A204.1 (cell line): ENCODE results near the gene KERA.
"Not testable (repeated sequence)": the region's sequence is repeated elsewhere in the genome, so short reads cannot be mapped to it uniquely, and the experiment has no call there.

ENCODE experiments used
- FAIRE-seq: peaks from 2 replicates; lab custom pipeline; 2012; peaks lifted over from hg19 to GRCh38; lab: Jason Lieb, UNC

Gene KERA

GRCh38 chr12:91057368-91058165 is at the start of gene KERA:
Gene KERA (minus strand): TSS chr12:91058024. CDS start chr12:91056281, 1,743 bp downstream.
- FAIRE-seq, result no peak

GRCh38 chr12:91106283-91106682 is 48.5 kb upstream of the KERA start:
- no peak for FAIRE-seq

DNA sequence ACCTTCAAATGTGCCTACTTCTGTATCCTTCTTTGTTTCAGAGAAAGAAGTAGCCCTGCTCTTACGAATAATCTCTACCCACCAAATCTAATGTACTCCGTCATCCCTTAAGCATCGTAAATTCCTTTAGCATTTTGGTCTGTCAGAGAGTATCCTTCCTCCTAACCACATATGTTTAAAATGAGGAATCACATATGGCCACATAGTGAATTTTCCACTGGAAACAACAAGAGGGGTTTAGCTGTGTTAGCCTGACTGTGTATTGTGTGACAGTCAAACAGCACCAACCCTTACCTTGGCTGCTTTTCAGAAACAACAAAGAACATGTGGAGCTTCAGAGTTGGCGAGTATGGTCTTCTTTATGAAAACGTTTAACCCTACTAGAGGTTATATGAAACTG is 48.0 kb upstream of the KERA start:
- no peak for FAIRE-seq

DNA sequence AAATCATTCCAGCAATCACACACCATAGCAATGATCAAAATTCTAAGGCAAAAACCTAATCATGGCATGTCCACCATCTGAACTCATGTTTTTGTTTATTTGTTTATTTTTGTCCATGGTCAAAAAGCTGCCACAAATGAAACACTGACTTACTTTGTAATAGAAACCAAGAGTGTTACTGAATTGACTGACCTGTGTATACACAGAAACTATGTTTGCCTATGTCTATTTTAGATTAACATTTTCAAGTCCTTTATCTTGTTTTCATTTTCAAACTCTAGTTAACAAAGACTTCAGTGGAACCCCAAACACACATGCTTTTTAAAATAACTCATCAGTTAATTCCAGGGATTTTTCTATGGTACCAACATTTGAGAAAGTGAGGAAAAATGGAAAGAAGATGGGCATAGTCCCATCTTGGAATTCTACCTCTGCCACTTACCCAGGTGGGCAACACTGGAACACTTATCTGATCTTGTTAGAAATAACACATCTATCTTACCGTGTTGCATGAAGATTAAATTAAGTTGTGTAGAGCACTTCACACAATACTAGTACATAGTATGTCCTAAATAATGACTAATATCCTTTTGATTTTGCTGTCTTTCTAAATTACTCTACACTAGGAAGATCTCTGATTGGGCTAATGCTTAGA is 47.1 kb upstream of the KERA start:
- FAIRE-seq, result no peak

- no peak for FAIRE-seq
Observed at GRCh38 chr12:91103624-91104023, 45.8 kb upstream of the KERA start.

GRCh38 chr12:91103101-91103500 is 45.3 kb upstream of the KERA start:
- no peak for FAIRE-seq

GRCh38 chr12:91100906-91101305 is 43.1 kb upstream of the KERA start:
- FAIRE-seq, result no peak

GRCh38 chr12:91099836-91100235 is 42.0 kb upstream of the KERA start:
- FAIRE-seq, result no peak

- FAIRE-seq, result no peak
Observed at GRCh38 chr12:91099341-91099740, 41.5 kb upstream of the KERA start.

DNA sequence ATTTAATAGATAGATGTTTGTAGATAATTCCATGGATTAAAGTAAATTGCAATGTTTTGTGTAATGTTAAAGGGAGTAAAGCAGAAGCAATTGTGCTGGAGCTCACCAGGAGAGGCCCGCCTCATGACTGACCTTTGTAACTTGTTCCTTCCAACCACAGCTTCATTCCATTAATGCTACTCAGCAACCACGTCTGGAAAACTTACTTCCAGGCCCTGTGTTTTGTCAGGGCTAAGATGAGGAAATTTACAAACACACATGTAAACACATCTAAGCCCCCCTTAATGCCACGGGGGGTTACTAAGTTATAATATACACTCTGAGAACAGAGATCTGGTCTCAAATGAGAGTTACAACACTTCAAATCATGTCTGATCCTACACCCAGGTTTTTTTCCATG is 41.1 kb upstream of the KERA start:
- FAIRE-seq, result no peak

- FAIRE-seq, result no peak
Observed at GRCh38 chr12:91098461-91098860, 40.6 kb upstream of the KERA start.

DNA sequence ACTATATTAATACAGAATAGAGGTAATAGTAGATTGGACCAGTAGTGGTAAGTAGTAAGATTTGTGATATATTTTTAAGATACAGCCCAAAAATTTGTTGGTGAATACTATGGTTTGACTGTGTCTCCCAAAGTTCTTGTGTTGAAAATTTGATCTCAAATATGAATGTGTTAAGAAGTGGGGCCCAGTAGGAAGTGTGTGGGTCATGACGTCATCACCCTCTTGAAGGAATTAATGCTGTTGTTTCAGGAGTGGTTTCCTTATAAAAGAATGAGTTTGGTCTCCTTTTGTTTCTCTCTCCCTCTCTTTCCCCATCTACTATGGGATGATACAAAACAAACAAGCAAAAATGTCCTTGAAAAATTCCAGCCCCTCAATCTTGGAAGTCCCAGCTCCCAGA is 37.1 kb upstream of the KERA start:
- FAIRE-seq, result no peak

- FAIRE-seq, result no peak
Observed at GRCh38 chr12:91094032-91094662, 36.3 kb upstream of the KERA start.

GRCh38 chr12:91093341-91093740 is 35.5 kb upstream of the KERA start:
- no peak for FAIRE-seq

- no peak for FAIRE-seq
Observed at GRCh38 chr12:91091916-91092715, 34.3 kb upstream of the KERA start.

DNA sequence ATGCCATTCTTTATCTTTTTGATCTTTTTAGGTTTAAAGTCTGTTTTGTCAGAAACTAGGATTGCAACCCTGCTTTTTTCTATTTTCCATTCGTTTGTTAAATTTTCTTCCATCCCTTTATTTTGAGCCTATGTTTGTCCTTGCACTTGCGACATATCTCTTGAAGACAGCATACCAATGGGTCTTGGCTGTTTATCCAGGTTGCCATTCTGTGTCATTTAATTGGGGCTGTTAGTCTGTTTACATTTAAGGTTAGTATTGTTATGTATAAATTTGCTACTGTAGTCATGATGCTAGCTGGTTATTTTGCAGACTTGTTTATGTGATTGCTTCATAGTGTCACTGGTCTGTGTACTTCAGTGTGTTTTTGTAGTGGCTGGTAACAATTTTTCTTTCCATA is 32.1 kb upstream of the KERA start:
- FAIRE-seq, result not testable (repeated sequence)

DNA sequence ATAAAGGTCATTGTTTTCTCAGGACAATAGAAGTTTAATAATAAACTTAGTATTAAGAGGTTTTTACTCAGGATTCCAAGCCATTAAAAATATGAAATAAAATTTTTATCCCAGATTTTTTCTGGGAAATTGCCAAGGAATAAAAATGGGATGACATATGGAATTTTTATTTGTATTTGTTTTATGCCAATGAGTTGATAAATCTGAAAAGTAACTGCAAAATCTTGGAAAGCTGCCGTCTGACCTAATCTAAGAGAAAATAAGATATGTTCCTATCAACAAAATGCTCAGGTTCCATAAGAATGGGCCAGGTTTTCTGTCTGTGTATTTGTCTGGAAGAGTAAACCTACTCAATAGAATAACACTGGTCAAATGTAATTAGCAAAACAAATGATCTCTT is 22.2 kb upstream of the KERA start:
- FAIRE-seq, result no peak

GRCh38 chr12:91078501-91078900 is 20.7 kb upstream of the KERA start:
- FAIRE-seq, result no peak

DNA sequence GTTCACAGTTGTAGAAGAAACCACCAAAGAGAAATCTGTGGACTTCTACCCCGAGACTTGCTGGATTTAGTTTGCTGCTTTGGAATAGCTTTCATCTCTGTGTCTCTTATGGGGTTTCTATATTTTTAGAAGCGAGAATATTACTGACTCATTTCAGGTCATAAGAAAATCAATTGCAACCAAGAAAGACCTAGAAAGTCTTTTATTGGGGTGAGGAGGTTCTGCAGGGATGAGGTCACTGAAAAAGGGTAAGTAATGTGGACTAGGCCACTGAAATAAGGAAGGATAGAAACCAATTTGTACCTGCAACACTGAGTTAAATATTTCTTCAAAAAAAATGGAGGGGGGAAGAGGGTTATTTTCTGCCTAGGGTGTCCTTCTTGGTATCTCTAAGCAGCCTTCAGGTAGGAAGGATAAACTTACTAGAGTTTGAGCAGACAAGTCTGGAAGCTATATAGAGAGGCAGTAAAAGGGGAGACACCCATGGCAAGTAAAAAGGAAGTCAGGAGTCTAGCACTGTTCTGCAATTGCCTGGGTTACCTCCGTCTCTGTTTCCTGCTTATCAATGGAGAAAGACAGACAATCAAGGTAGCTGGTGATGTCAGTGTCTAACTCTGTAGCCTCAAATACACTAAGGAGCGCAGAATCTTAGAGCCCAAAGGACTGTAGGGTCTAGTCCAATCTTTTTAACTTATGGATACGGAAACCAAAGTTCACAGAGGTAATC is 19.6 kb upstream of the KERA start:
- FAIRE-seq, result no peak

- FAIRE-seq, result no peak
Observed at GRCh38 chr12:91074851-91075250, 17.0 kb upstream of the KERA start.

DNA sequence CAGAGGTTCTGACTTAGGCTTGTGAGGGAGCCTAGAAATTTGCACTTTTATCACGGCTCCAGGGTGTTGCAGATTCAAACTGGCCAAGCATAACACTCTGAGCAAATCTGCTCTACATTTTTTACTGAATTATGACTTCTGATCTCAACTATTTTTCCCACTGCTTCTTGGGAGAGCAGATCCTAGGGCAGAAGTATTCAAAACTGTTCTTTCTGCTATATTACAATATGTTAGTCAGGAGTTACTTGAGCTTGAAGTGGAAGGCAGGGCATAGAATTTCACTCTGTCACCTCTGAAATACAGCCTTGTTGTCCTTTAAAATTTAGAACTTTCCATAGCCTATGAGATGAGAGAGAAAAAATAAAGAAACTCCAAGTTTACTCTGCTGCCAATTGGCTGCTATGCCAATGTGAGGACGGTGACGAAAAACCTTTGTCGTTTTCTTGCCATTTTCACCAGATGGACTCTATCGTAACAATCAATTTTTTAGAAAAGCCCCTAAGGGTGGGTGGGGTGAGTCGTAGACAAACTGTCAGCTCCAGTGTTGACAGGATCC is 16.4 kb upstream of the KERA start:
- FAIRE-seq, result no peak

- no peak for FAIRE-seq
Observed at GRCh38 chr12:91073426-91073825, 15.6 kb upstream of the KERA start.
